Hepatic stellate cell (primary cell): ENCODE results near the gene VMP1.
"Not testable (repeated sequence)": the region's sequence is repeated elsewhere in the genome, so short reads cannot be mapped to it uniquely, and the experiment has no call there.

Experiments
- DNase-seq: peaks from one replicate; pipeline ENCODE4 v3.0.0; 2011; ENCODE audit warnings: low spot score

VMP1 gene

GRCh38 chr17:59841882-59842263 lies 134.4 kb downstream of the VMP1 start:
- DNase-seq: not testable (repeated sequence)

DNA sequence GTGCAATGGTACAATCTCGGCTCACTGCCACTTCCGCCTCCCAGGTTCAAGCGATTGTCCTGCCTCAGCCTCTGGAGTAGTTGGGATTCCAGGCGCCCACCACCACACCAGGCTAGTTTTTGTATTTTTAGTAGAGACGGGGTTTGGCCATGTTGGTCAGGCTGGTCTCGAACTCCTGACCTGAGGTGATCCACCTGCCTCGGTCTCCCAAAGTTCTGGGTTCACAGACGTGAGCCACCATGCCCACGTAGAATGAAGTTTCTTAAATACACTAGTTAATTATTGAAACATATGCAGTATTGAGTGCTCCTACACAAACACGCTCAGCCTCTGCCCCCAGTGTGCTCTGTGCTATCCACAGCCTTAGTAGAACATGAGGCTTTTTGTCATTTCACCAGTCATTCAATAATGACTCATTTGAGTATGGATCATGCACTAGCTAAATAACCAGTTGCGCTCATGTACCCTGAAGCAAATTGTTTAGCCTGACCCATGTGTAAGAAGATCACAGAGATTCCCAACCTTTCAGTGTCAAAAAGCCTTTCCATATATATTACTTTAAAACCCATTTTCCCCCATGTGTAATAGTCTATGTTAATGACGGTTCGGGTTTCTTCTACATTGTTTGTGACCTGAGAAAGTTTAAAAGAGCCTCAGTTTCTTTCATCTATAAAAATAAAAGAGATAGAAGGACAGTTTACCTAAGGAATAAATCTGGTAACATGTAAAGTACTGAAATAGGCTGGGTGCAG lies 135.6 kb downstream of the VMP1 start:
- peak; percentile 35 for DNase-seq

DNA sequence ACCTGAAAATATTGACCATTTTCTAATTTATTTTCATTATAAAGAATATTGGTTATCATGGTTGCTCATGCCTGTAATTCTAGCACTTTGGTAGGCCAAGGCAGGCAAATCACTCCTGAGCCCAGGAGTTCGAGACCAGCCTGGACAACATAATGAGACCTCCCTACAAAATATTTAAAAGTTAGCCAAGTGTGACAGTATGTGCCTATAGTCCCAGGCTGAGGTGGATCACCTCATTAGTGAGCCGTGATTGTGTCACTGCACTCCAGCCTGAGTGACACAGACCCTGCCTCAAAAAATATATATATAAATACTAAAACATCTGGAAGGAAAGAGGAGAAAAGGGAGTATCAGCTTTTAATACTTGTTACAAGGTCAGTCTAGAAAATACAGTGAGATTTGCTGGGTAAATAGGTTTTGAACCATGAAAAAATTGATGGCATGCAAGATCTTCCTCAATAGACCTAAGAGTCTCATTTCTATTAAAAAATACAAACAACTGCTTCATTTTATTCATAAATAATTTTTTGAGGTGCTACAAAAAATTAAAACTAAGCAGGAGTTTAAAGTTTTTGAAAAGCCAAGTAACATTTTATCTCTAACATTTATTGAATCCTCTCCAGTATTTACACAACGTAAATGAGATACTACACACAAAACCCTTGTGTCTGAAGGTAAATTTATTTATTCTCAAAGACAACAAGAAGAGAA lies 137.6 kb downstream of the VMP1 start:
- DNase-seq: no peak

DNA sequence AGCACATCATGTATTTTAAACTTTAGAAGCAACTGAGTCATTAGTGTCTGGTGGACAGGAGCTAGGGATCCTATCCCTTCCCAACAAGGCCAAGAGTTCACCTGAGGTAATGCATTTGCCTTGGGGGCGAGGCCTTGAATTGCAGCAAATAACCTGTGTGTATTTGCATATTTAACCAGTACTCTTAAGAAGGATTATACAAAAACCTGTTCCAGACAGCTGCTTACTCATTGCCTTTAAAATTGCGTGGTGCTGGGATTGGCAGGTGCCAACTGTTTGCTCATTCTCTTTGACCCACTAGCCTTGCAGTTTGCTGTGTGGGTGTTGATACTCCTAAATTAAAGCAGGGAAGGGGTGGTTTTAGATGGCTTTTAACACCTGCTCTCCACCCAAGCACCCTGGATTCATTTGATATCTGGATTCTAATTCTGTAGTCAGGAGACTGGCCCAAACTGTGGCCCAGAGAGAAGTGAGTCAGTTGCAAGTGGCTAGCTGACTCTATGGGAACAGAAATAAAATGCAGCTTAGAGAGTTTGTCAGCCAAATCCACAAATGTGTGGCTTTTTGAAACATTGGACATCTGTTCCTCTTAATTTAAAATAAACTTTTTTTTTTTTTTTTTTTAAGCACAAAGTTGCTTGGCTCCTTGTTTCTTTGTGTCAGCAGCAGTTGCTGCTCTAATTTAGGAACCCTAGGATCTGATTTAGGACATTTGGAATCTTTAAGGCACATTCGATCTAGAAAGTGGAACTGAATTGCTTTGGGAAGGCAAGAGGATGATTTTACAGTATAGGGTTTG lies 138.3 kb downstream of the VMP1 start:
- peak; percentile 31 for DNase-seq

DNA sequence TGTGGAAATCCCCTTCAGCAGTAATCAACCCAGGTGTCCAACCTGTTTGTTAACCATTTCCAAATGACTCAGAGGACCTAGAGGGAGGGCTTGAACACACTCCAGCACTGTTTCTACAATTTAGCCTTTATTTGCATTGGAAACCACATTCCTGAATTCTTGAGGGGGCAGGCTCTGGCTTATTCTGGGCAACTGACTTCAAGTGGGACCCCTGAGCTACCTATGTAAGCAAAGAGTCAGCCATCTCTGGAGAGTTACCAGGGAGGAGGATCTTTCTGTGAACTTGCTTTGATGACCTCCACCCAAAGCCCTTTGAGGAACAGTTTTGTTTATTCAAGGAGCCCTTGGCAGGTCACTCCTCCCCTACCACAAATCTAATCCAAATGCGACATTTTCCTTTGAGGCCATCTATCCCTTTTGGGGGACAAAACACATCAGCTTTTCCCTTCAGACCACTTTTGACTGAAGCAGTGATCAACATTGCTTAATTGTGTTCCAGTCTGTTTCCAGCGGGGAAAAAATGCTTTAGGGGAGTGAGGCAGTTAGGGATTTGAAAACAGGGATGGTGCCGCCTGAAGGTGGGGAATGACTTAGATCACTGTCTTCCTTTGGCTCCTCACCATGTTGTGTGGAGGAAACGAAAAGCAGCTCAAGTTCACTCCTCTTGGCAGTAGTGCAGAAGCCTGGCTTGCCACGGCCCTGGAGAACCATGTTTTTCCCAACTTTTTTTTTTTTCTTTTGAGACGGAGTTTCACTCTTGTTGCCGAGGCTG lies 139.1 kb downstream of the VMP1 start:
- DNase-seq: peak; percentile 29

DNA sequence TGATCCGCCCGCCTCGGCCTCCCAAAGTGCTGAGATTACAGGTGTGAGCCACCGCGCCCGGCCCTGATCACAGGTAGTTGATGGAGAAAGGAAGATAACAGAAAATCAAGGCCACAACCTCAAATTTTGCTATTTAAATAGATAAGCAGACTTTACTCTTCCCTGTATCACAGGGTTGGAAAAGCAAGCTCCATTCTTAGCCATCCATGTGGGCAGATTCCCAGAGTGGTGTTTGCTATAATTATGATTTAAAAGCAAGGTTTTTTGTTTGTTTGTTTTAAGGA lies 140.9 kb downstream of the VMP1 start:
- DNase-seq: no peak

- DNase-seq: no peak
These were observed 141.3 kb downstream of the VMP1 start for GRCh38 chr17:59848778-59849177.

DNA sequence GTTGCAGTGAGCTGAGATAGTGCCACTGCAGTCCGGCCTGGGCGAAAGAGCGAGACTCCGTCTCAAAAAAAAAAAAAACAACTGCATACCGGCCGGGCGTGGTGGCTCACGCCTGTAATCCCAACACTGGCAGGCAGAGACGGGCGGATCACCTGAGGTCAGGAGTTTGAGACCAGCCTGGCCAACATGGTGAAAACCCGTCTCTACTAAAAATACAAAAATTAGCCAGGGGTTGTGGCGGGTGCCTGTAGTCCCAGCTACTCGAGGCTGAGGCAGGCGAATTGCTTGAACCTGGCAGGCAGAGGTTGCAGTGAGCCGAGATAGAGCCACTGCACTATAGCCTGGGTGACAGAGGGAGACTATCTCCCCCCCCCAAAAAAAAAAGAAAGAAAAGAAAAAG lies 142.9 kb downstream of the VMP1 start:
- DNase-seq: not testable (repeated sequence)

- DNase-seq: peak; percentile 46
These were observed 144.3 kb downstream of the VMP1 start for GRCh38 chr17:59851439-59852375.

GRCh38 chr17:59852847-59853167 lies 145.4 kb downstream of the VMP1 start:
- DNase-seq: not testable (repeated sequence)

DNA sequence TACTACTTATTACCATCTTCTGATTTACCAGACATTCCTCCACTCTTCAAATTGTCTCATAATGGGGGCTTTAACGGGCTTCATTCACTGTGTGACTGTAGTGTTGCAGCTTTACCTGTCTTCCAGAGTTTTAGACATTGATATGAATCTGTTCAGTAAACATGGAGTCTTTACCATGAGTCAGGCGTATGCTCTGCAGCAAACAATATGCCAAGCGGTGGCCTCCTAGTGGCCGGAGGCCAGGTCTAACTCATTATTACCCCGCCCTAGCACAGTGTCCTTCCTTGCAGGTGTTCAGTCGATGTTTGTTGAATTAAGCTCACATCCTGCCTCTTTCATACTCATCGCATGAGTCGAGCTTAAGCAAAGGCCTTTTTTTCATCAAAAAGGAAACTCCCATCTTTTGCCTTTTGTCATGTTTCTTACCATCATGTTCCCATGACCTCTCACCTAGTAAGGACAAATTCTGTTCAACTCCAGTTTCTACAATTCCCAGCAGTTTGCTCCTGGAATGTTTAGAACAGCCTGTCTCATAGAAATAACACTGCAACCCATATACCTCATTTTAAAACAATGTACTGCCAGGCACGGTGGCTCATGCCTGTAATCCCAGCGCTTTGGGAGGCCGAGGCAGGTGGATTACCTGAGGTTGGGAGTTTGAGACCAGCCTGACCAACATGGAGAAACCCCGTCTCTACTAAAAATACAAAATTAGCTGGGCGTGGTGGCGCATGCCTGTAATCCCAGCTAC lies 145.9 kb downstream of the VMP1 start:
- DNase-seq: peak; percentile 48

- DNase-seq: not testable (repeated sequence)
These were observed 146.7 kb downstream of the VMP1 start for GRCh38 chr17:59853919-59854729.

- DNase-seq: no peak
These were observed 149.7 kb downstream of the VMP1 start for GRCh38 chr17:59856859-59857794.

GRCh38 chr17:59858167-59858816 lies 150.8 kb downstream of the VMP1 start:
- no peak for DNase-seq

DNA sequence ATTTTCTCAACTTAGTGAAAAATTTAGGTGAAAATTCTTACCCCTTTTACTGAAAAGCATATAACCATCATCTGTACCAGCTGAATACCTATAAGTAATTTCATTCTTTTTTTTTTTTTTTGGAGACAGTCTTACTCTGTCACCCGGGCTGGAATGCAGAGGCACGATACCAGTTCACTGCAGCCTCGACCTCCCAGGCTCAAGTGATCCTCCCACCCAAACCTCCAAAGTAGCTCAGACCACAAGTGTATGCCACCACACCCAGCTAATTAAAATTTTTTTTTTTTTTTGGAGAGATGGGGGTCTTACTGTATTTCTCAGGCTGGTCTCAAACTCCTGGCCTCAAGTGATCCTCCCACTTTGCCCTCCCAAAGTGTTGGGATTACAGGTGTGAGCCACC lies 151.5 kb downstream of the VMP1 start:
- no peak for DNase-seq

DNA sequence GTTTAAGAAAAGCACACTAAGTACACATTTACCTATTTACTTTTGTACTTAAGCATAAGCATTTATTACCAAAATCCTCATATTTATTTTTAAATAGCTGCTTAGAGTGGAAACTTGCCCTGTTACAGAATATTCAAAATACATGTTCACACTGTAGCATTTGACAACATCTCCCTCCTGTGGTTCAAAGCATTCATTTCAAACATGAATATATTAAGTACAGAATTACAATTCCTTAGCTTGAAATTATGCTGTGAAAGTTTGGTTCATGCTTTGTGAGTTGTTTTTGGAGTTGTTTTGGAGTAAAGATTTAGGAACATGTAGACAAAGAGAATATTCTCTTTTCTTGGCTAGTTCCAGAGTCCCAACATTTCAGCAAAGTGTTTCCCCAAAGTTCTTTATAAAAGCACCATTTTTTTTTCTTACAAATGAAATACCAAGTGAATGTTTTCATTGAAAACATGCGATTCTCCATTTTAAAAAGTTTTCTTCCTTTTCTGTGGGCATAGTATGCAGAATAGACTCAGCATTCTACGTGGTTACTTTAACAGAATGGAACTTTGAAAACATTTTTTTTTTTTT lies 152.1 kb downstream of the VMP1 start:
- no peak for DNase-seq

DNA sequence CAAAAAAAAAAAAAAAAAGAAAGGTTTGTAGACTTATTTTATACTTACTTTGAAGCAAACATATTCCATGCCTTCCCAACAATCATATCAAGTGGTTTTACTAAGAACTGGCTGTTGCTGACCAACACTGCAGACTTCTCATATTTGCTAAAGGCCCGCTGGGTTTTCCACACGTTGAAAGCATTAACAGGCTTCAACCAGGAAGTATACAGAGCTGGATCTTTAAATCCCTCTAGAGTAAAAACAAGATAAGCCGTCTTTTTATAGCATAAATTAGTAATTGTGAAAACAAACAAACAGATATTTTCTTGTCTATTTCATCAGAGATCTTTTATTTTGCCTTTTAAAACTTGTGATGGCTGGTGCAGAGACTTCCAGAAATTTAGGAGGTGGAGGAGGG lies 156.2 kb downstream of the VMP1 start:
- DNase-seq: no peak

DNA sequence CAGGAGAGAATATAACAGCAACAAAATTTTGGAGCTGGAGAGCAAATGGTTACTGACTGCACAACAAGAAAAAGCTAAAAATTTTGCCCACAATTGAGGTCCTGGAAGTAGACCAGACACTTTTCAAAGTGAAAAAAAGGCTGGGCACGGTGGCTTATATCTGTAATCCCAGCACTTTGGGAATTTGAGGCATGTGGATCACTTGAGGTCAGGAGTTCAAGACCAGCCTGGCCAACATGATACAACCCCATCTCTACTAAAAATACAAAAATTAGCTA lies 162.4 kb downstream of the VMP1 start:
- DNase-seq: no peak
